ENCODE data around the gene WDR47. TPM values are rescaled to one million over a fixed set of nuclear protein-coding genes. Genes with fewer than 3 reads are reported as not detected.

The WDR47 gene
- total RNA-seq, 1 experiment from 2014 or later = 6.6 TPM

- peak; percentile 97 for DNase-seq
- H2BK20ac ChIP-seq (ENCODE audit: low read depth, low read length, poor library complexity, severe bottlenecking) = no peak within 1 kb of the TSS
- peak within 1 kb of the TSS; percentile 44; the same call in 1 of the 2 replicates for H3K14ac ChIP-seq (ENCODE audit: insufficient read depth, low read length)
- H3K9me3 Mint-ChIP-seq = peaks cover 0 to 6% of the 10 kb centered on the region in 2 experiments; a peak in 2 of 5 replicates
- peak within 1 kb of the TSS; percentile 57 for H3T11ph ChIP-seq (ENCODE audit: low read length)
- H3K4me1 Mint-ChIP-seq = peaks cover 12 to 19% of the 10 kb centered on the region in 2 experiments
- H3K27ac ChIP-seq (ENCODE audit: insufficient read length, low read depth, low read length) = peak within 1 kb of the TSS; percentile 95
- H3K79me2 ChIP-seq (ENCODE audit: insufficient read depth, low read length) = peaks cover 2% of the 10 kb centered on the region; the same call in 1 of the 2 replicates
- no CpG with 5 or more reads among the region's 39 CpGs for WGBS (ENCODE audit: extremely low coverage, insufficient read length, low lambda C conversion rate)
- H4K5ac ChIP-seq (ENCODE audit: insufficient read length, low read depth, low read length) = peak within 1 kb of the TSS; percentile 18
- no peak within 1 kb of the TSS for H3K56ac ChIP-seq (ENCODE audit: insufficient read length, low read depth, low read length)
- H4K8ac ChIP-seq (replicated peaks; ENCODE audit: insufficient read length, low read depth, low read length) = no peak within 1 kb of the TSS
- no peak within 1 kb of the TSS for H2AFZ ChIP-seq (ENCODE audit: low read length)
- H4K20me1 ChIP-seq (ENCODE audit: control insufficient read depth, insufficient read depth, insufficient read length) = no peaks in the 10 kb centered on the region
- H3K27me3 Mint-ChIP-seq (ENCODE audit: low read depth) = no peaks in the 10 kb centered on the region
- peak within 1 kb of the TSS; percentile 90 for H2BK5ac ChIP-seq (ENCODE audit: insufficient read length, low read length)
- H3K4me2 ChIP-seq (ENCODE audit: insufficient read depth, insufficient read length, low read length) = peak within 1 kb of the TSS; percentile 95
- H3K23me2 ChIP-seq (ENCODE audit: insufficient read length, low read depth, low read length, poor library complexity, severe bottlenecking) = no peaks in the 10 kb centered on the region
- H2BK120ac ChIP-seq (ENCODE audit: low read depth, low read length, poor library complexity, severe bottlenecking) = no peak within 1 kb of the TSS
- H3K79me1 ChIP-seq (ENCODE audit: insufficient read depth, low read depth, low read length, poor library complexity, severe bottlenecking) = no peaks in the 10 kb centered on the region
- no peak within 1 kb of the TSS for H2BK12ac ChIP-seq (ENCODE audit: insufficient read length, low read depth, low read length)
- no peak within 1 kb of the TSS; the same call in 1 of the 2 replicates for H3K4ac ChIP-seq (ENCODE audit: low read depth, low read length)
- peak within 1 kb of the TSS; percentile 99 for H3K4me3 Mint-ChIP-seq
- TF ChIP-seq CTCF (conservative IDR thresholded peaks at IDR 0.05) = peak; percentile 10; the same call in 1 of the 3 replicates
- no peak within 1 kb of the TSS for H2BK15ac ChIP-seq (ENCODE audit: low read depth, low read length)
- no peak within 1 kb of the TSS for H4K91ac ChIP-seq (ENCODE audit: insufficient read length, low read depth, low read length)
- peak within 1 kb of the TSS; percentile 69 for H3K18ac ChIP-seq (ENCODE audit: insufficient read length, low read depth, low read length)
- H3K36me3 Mint-ChIP-seq (ENCODE audit: insufficient read depth in 1 of 3, low read depth in 3 of 3) = peaks cover 24 to 35% (median 26%) of the 10 kb centered on the region in 3 experiments
- H3K9ac ChIP-seq (ENCODE audit: extremely low read depth, insufficient read length, low read length) = peak within 1 kb of the TSS; percentile 81
- H3K27ac Mint-ChIP-seq = peak within 1 kb of the TSS; percentile 98 to 99 (median 98)
- H2AK5ac ChIP-seq (ENCODE audit: insufficient read length, low read length) = no peak within 1 kb of the TSS
- no peaks in the 10 kb centered on the region for H3K9me3 ChIP-seq (ENCODE audit: control insufficient read depth, low read depth, low read length)
- no peaks in the 10 kb centered on the region; the same call in 1 of the 2 replicates for H3K4me1 ChIP-seq (ENCODE audit: insufficient read depth, low read length)
- H3K23ac ChIP-seq (ENCODE audit: insufficient read length, low read depth, low read length) = no peak within 1 kb of the TSS
- no peaks in the 10 kb centered on the region for H3K27me3 ChIP-seq (ENCODE audit: insufficient read depth, low read length)
Measured at GRCh38 chr1:109075531-109076490, 33.9 kb upstream of the WDR47 start, which contains the start of gene TAF13. Gene TAF13, minus strand, starts transcription at chr1:109076003. Its CDS starts 56 bp downstream, at chr1:109075947.
